Measurements from ENCODE around the gene ROCK2. TPM values are rescaled to one million over a fixed set of nuclear protein-coding genes. Genes with fewer than 3 reads are reported as not detected.

ROCK2 gene
- polyA plus RNA-seq, 1 of the 3 experiments (the other 2 are of a cell fraction): 4.2 TPM

- no peaks in the 10 kb centered on the region for H4K20me1 ChIP-seq (ENCODE audit: insufficient read depth)
- no peak overlapping the region for H2AFZ ChIP-seq (ENCODE audit: low read depth)
- peaks cover 3 to 4% of the 10 kb centered on the region in 2 experiments for H3K36me3 ChIP-seq (replicated peaks in 1 of 2; ENCODE audit: control insufficient read depth in 1 of 2, insufficient read depth in 2 of 2, low read length in 1 of 2)
- H3K9ac ChIP-seq: no peak overlapping the region
- CTCF ChIA-PET: interaction anchor here (0.7 to 5.6 kb wide), 3 partner anchors 27 to 327 kb away, joined by 3 to 41 read pairs (median 3); a partner anchor contains a TSS
- no peaks in the 10 kb centered on the region for H3K9me3 ChIP-seq
- DNase-seq: no peak
- H3K4me3 ChIP-seq (ENCODE audit: low read depth in 2 of 2, low read length in 1 of 2): no peak overlapping the region
- peaks cover 0 to 32% of the 10 kb centered on the region in 2 experiments; a peak in 1 of 4 replicates for H3K4me1 ChIP-seq (ENCODE audit: control insufficient read depth in 1 of 2, insufficient read depth in 2 of 2, low read depth in 1 of 2, low read length in 1 of 2)
- no peak for TF ChIP-seq PBX3 (IDR thresholded peaks at IDR 0.05)
- no peak for TF ChIP-seq SIN3A (IDR thresholded peaks at IDR 0.05; ENCODE audit: borderline replicate concordance, low read depth, low read length)
- TF ChIP-seq FOSL2 (IDR thresholded peaks at IDR 0.05; ENCODE audit: borderline replicate concordance, low read depth): no peak
- no peaks in the 10 kb centered on the region for H3K27me3 ChIP-seq (ENCODE audit: insufficient read depth)
- no peaks in the 10 kb centered on the region for H3K9me2 ChIP-seq
- H3K27ac ChIP-seq (ENCODE audit: low read depth in 2 of 2, low read length in 1 of 2): no peak overlapping the region
- 79% methylated on average over 7 of the region's 14 CpGs for WGBS (ENCODE audit: low lambda C conversion rate)
- peaks cover 7% of the 10 kb centered on the region for H3F3A ChIP-seq (replicated peaks; ENCODE audit: insufficient read depth)
- POLR2A ChIA-PET: no interaction called here
- peaks cover 14% of the 10 kb centered on the region; the same call in 1 of the 2 replicates for H3K79me2 ChIP-seq (ENCODE audit: insufficient read depth)
- H3K4me2 ChIP-seq: no peak overlapping the region
These were observed 185.4 kb downstream of the ROCK2 start for GRCh38 chr2:11158916-11159573.

GRCh38 chr2:11157731-11158130 lies 186.7 kb downstream of the ROCK2 start:
- DNase-seq: no peak
- H3K9me2 ChIP-seq: no peaks in the 10 kb centered on the region
- ChIA-PET CTCF (interaction anchor here (0.6 to 5.6 kb wide), 4 partner anchors 25 to 999 kb away, joined by 3 to 41 read pairs (median 4); a partner anchor contains a TSS), POLR2A (no interaction called here)
- H4K20me1 ChIP-seq (ENCODE audit: insufficient read depth): no peaks in the 10 kb centered on the region
- 0 out of 2 replicates have a peak overlapping the region, but pooled peaks have one; percentile 91 for H3K4me2 ChIP-seq
- no peak for TF ChIP-seq TEAD4 (IDR thresholded peaks at IDR 0.05; ENCODE audit: borderline replicate concordance, insufficient read depth)
- no peak for TF ChIP-seq RAD21 (IDR thresholded peaks at IDR 0.05; ENCODE audit: low read length)
- TF ChIP-seq NRF1 (IDR thresholded peaks at IDR 0.05; ENCODE audit: low read depth, low read length): no peak
- no peak for TF ChIP-seq USF1 (IDR thresholded peaks at IDR 0.05; ENCODE audit: borderline replicate concordance, low read depth)
- H3K27me3 ChIP-seq (ENCODE audit: insufficient read depth): no peaks in the 10 kb centered on the region
- H3K79me2 ChIP-seq (ENCODE audit: insufficient read depth): peaks cover 14% of the 10 kb centered on the region; the same call in 1 of the 2 replicates
- WGBS (ENCODE audit: low lambda C conversion rate): 88% methylated on average over 4 of the region's 4 CpGs
- no peaks in the 10 kb centered on the region for H3K9me3 ChIP-seq
- H3K36me3 ChIP-seq (replicated peaks in 1 of 2; ENCODE audit: control insufficient read depth in 1 of 2, insufficient read depth in 2 of 2, low read length in 1 of 2): peaks cover 3 to 4% of the 10 kb centered on the region in 2 experiments
- no peak overlapping the region for H3K9ac ChIP-seq
- no peak overlapping the region for H3K27ac ChIP-seq (ENCODE audit: low read depth in 2 of 2, low read length in 1 of 2)
- peaks cover 8% of the 10 kb centered on the region for H3F3A ChIP-seq (replicated peaks; ENCODE audit: insufficient read depth)
- peaks cover 0 to 24% of the 10 kb centered on the region in 2 experiments; a peak in 1 of 4 replicates for H3K4me1 ChIP-seq (ENCODE audit: control insufficient read depth in 1 of 2, insufficient read depth in 2 of 2, low read depth in 1 of 2, low read length in 1 of 2)
- H3K4me3 ChIP-seq (ENCODE audit: low read depth in 2 of 2, low read length in 1 of 2): no peak overlapping the region
- no peak overlapping the region for H2AFZ ChIP-seq (ENCODE audit: low read depth)

- Histone ChIP-seq H3K79me2 (ENCODE audit: insufficient read depth) (peaks cover 14% of the 10 kb centered on the region; the same call in 1 of the 2 replicates), H3K9me3 (no peaks in the 10 kb centered on the region), H3K4me2 (peak overlapping the region; percentile 91; the same call in 1 of the 2 replicates), H3K9me2 (no peaks in the 10 kb centered on the region), H3K36me3 (replicated peaks in 1 of 2; ENCODE audit: control insufficient read depth in 1 of 2, insufficient read depth in 2 of 2, low read length in 1 of 2) (peaks cover 3 to 4% of the 10 kb centered on the region in 2 experiments), H3K9ac (no peak overlapping the region), H2AFZ (ENCODE audit: low read depth) (no peak overlapping the region), H3K4me3 (ENCODE audit: low read depth in 2 of 2, low read length in 1 of 2) (no peak overlapping the region), H3K4me1 (ENCODE audit: control insufficient read depth in 1 of 2, insufficient read depth in 2 of 2, low read depth in 1 of 2, low read length in 1 of 2) (peaks cover 0 to 24% of the 10 kb centered on the region in 2 experiments; a peak in 1 of 4 replicates), H3K27ac (ENCODE audit: low read depth in 2 of 2, low read length in 1 of 2) (no peak overlapping the region), H3F3A (replicated peaks; ENCODE audit: insufficient read depth) (peaks cover 8% of the 10 kb centered on the region), H4K20me1 (ENCODE audit: insufficient read depth) (no peaks in the 10 kb centered on the region), H3K27me3 (ENCODE audit: insufficient read depth) (no peaks in the 10 kb centered on the region)
- ChIA-PET CTCF (interaction anchor here (0.6 to 5.6 kb wide), 4 partner anchors 25 to 998 kb away, joined by 3 to 41 read pairs (median 4); a partner anchor contains a TSS), POLR2A (no interaction called here)
- 98% methylated on average over 6 of the region's 6 CpGs for WGBS (ENCODE audit: low lambda C conversion rate)
- no peak for DNase-seq
- TF ChIP-seq PBX3 (IDR thresholded peaks at IDR 0.05) (no peak), GATA2 (CRISPR knock-in tag; IDR thresholded peaks at IDR 0.05) (no peak), POLR2AphosphoS5 (IDR thresholded peaks at IDR 0.05; ENCODE audit: low read depth, low read length) (no peak), FOXJ3 (CRISPR knock-in tag; IDR thresholded peaks at IDR 0.05) (no peak), REST (IDR thresholded peaks at IDR 0.05; ENCODE audit: low read depth, low read length) (no peak)
These were observed 187.1 kb downstream of the ROCK2 start for GRCh38 chr2:11157296-11157695.

Data from SK-N-SH (cell line).